Endodermal cell (in vitro differentiated cells): Measurements from ENCODE around the gene PFKL. TPM values are rescaled to one million over a fixed set of nuclear protein-coding genes. Genes with fewer than 3 reads are reported as not detected.

ENCODE experiments used
- DNase-seq: peaks from one replicate; pipeline ENCODE4 v3.0.0-alpha.2; 2017
- H3K27ac ChIP-seq: 2 replicates; pipeline ENCODE4 v1.5.1; 2013; ENCODE audit warnings: mild to moderate bottlenecking, low read depth, low read length, moderate library complexity
- H3K27me3 ChIP-seq: 2 replicates; pipeline ENCODE4 v1.6.1; 2013; ENCODE audit warnings: mild to moderate bottlenecking, low read length, moderate library complexity; ENCODE audit not compliant: insufficient read depth, control insufficient read depth, poor library complexity, severe bottlenecking
- H3K36me3 ChIP-seq: 2 replicates; pipeline ENCODE4 v1.7.0; 2013; ENCODE audit warnings: mild to moderate bottlenecking, low read length, moderate library complexity; ENCODE audit not compliant: control insufficient read depth, insufficient read depth
- H3K4me1 ChIP-seq: one replicate; pipeline ENCODE4 v1.7.0; 2013; ENCODE audit warnings: low read length; ENCODE audit not compliant: control insufficient read depth, insufficient read depth
- H3K4me3 ChIP-seq: 2 replicates; pipeline ENCODE4 v1.5.1; 2013; ENCODE audit warnings: mild to moderate bottlenecking, low read length, moderate library complexity
- H3K9ac ChIP-seq: 2 replicates; pipeline ENCODE4 v1.6.1; 2013; ENCODE audit warnings: mild to moderate bottlenecking, low read length, moderate library complexity; ENCODE audit not compliant: poor library complexity, severe bottlenecking; ENCODE audit errors: extremely low read depth
- H3K9me3 ChIP-seq: 2 replicates; pipeline ENCODE4 v1.6.1; 2013; ENCODE audit warnings: mild to moderate bottlenecking, low read length, moderate library complexity; ENCODE audit not compliant: control insufficient read depth
- H3K27ac Mint-ChIP-seq: 2 replicates; pipeline ENCODE4 v1.8.0; 2020; ENCODE audit warnings: mixed read lengths
- H3K27me3 Mint-ChIP-seq: 2 replicates; pipeline ENCODE4 v1.8.0; 2021; ENCODE audit warnings: mild to moderate bottlenecking, mixed read lengths; ENCODE audit not compliant: insufficient read depth
- H3K36me3 Mint-ChIP-seq: 2 replicates; pipeline ENCODE4 v1.8.0; 2020; ENCODE audit warnings: low read depth, mixed read lengths
- H3K4me1 Mint-ChIP-seq: 2 replicates; pipeline ENCODE4 v1.8.0; 2020; ENCODE audit warnings: mixed read lengths
- H3K4me3 Mint-ChIP-seq: 2 replicates; pipeline ENCODE4 v1.8.0; 2020; ENCODE audit warnings: mild to moderate bottlenecking, moderate library complexity, mixed read lengths
- H3K9me3 Mint-ChIP-seq: 2 replicates; pipeline ENCODE4 v1.8.0; 2020; ENCODE audit warnings: mild to moderate bottlenecking, mixed read lengths
- WGBS, 2 experiments: methylation state at CpG; one replicate each; pipeline versions ENCODE4 v1.1.5 to v1.1.7; 2013; ENCODE audit warnings: missing lambda C conversion rate in 2 of 2, mixed read lengths in 1 of 2; ENCODE audit not compliant: insufficient coverage in 1 of 2, insufficient read length in 1 of 2; 5-methylcytosine and 5-hydroxymethylcytosine counted together
- total RNA-seq, 2 donors: library from RNA; stranded (reverse); fragmentation: NEBNext Ultra II Directional in 1 of 2; extraction: Animal tissue kit (Norgen Biotek cat#: 25700) in 1 of 2; gene quantifications; 2 replicates in 1 of 2; 3 replicates in 1 of 2; pipeline ENCODE4 v1.2.1, GENCODE V29; 2021
- TF ChIP-seq, protein P1 (sequence below): fragments of 200-600 bp; sonication (generic); conservative IDR thresholded peaks from 2 replicates; pipeline ENCODE4 v1.5.0; 2021; ENCODE audit warnings: antibody characterized with exemption, mild to moderate bottlenecking

PFKL gene
- total RNA-seq, 2 donors from 2014 or later = 195 to 198 TPM

DNA sequence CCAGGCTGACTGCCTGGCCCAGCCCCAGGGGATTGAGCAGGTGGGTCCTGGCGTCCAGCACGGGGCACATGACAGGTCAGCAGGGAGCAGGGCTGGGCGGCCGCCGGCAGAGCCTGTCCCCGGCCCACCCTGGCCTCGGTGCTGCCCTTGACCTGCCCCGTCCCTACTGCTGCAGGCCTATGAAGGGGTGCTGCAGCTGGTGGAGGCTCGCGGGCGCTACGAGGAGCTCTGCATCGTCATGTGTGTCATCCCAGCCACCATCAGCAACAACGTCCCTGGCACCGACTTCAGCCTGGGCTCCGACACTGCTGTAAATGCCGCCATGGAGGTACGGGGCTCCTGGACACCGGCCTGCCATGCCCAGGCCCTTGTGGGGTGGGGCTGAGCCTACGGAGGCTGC is 23.7 kb downstream of the PFKL start:
- no peaks in the 10 kb centered on the region for H3K4me1 Mint-ChIP-seq
- TF ChIP-seq, protein P1, sequence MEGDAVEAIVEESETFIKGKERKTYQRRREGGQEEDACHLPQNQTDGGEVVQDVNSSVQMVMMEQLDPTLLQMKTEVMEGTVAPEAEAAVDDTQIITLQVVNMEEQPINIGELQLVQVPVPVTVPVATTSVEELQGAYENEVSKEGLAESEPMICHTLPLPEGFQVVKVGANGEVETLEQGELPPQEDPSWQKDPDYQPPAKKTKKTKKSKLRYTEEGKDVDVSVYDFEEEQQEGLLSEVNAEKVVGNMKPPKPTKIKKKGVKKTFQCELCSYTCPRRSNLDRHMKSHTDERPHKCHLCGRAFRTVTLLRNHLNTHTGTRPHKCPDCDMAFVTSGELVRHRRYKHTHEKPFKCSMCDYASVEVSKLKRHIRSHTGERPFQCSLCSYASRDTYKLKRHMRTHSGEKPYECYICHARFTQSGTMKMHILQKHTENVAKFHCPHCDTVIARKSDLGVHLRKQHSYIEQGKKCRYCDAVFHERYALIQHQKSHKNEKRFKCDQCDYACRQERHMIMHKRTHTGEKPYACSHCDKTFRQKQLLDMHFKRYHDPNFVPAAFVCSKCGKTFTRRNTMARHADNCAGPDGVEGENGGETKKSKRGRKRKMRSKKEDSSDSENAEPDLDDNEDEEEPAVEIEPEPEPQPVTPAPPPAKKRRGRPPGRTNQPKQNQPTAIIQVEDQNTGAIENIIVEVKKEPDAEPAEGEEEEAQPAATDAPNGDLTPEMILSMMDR = no peak
- H3K4me3 Mint-ChIP-seq = no peak overlapping the region
- Histone ChIP-seq H3K27ac (no peak overlapping the region), H3K9me3 (no peaks in the 10 kb centered on the region), H3K27me3 (no peaks in the 10 kb centered on the region), H3K9ac (no peak overlapping the region), H3K36me3 (peaks cover 14% of the 10 kb centered on the region), H3K4me1 (no peaks in the 10 kb centered on the region), H3K4me3 (no peak overlapping the region)
- H3K27me3 Mint-ChIP-seq = no peaks in the 10 kb centered on the region
- no peak overlapping the region for H3K27ac Mint-ChIP-seq
- peaks cover 14% of the 10 kb centered on the region for H3K36me3 Mint-ChIP-seq
- WGBS, 2 experiments = 91 to 92% methylated on average over 16 to 20 of the region's 20 CpGs
- no peak for DNase-seq
- no peaks in the 10 kb centered on the region for H3K9me3 Mint-ChIP-seq

- Mint-ChIP-seq H3K27ac (no peak overlapping the region), H3K36me3 (peaks cover 12% of the 10 kb centered on the region), H3K9me3 (no peaks in the 10 kb centered on the region), H3K27me3 (no peaks in the 10 kb centered on the region), H3K4me1 (no peaks in the 10 kb centered on the region), H3K4me3 (no peak overlapping the region)
- H3K4me1 ChIP-seq = no peaks in the 10 kb centered on the region
- peaks cover 14% of the 10 kb centered on the region for H3K36me3 ChIP-seq
- H3K9ac ChIP-seq = no peak overlapping the region
- no peak for DNase-seq
- H3K27me3 ChIP-seq = no peaks in the 10 kb centered on the region
- 95 to 97% methylated on average over 18 to 37 of the region's 37 CpGs for WGBS, 2 experiments
- H3K9me3 ChIP-seq = no peaks in the 10 kb centered on the region
- H3K4me3 ChIP-seq = no peak overlapping the region
- H3K27ac ChIP-seq = no peak overlapping the region
- TF ChIP-seq, protein P1 = no peak
Observed at GRCh38 chr21:44324106-44324853, 24.4 kb downstream of the PFKL start.

- Mint-ChIP-seq H3K27ac (no peak overlapping the region), H3K4me1 (no peaks in the 10 kb centered on the region), H3K9me3 (no peaks in the 10 kb centered on the region), H3K36me3 (peaks cover 11% of the 10 kb centered on the region), H3K27me3 (no peaks in the 10 kb centered on the region), H3K4me3 (no peak overlapping the region)
- no peak overlapping the region for H3K9ac ChIP-seq
- 93 to 94% methylated on average over 8 to 11 of the region's 11 CpGs for WGBS, 2 experiments
- H3K27me3 ChIP-seq = no peaks in the 10 kb centered on the region
- no peak for DNase-seq
- no peak overlapping the region for H3K27ac ChIP-seq
- no peaks in the 10 kb centered on the region for H3K4me1 ChIP-seq
- peaks cover 14% of the 10 kb centered on the region for H3K36me3 ChIP-seq
- H3K9me3 ChIP-seq = no peaks in the 10 kb centered on the region
- TF ChIP-seq, protein P1 = no peak
- H3K4me3 ChIP-seq = no peak overlapping the region
Observed at GRCh38 chr21:44324854-44325107, 24.9 kb downstream of the PFKL start.
